MCF 10A (cell line): ENCODE results near the gene RFX1. TPM values are rescaled to one million over a fixed set of nuclear protein-coding genes. Genes with fewer than 3 reads are reported as not detected.
A peak's percentile ranks its signal among the peaks of the same experiment; 100 is the strongest.

Experiments used
- BruUV-seq: library from RNA; stranded (reverse); fragments of 400-500 nt; replicated peaks from 2 replicates; lab custom pipeline; 2021; lab: Mats Ljungman, UMichigan
- CTCF ChIA-PET: fragments of 300-600 bp; sonication (Branson Sonifier 250); formaldehyde crosslinking; extraction: SDS; loops from one replicate; lab custom pipeline; 2021; ENCODE audit warnings: antibody characterized with exemption, inconsistent platforms; lab: Yijun Ruan, JAX
- POLR2A ChIA-PET: fragments of 300-600, 350-650 bp; sonication (Branson Sonifier 250); formaldehyde crosslinking; extraction: SDS; loops from one replicate; lab custom pipeline; 2020; ENCODE audit warnings: antibody characterized with exemption, inconsistent platforms; lab: Yijun Ruan, JAX
- DNase-seq: peaks from one replicate; pipeline ENCODE4 v3.0.0-alpha.2; 2018; ENCODE audit not compliant: unreplicated experiment
- H3K27ac Mint-ChIP-seq: one replicate; pipeline ENCODE4 v1.8.0; 2022; ENCODE audit warnings: mild to moderate bottlenecking, low read depth, mixed read lengths; ENCODE audit not compliant: unreplicated experiment
- H3K27me3 Mint-ChIP-seq: one replicate; pipeline ENCODE4 v1.8.0; 2022; ENCODE audit warnings: mixed read lengths; ENCODE audit not compliant: insufficient read depth, unreplicated experiment
- H3K36me3 Mint-ChIP-seq: one replicate; pipeline ENCODE4 v1.8.0; 2022; ENCODE audit warnings: mild to moderate bottlenecking, moderate library complexity, mixed read lengths; ENCODE audit not compliant: insufficient read depth, unreplicated experiment
- H3K4me1 Mint-ChIP-seq: one replicate; pipeline ENCODE4 v1.8.0; 2022; ENCODE audit warnings: mixed read lengths; ENCODE audit not compliant: insufficient read depth, unreplicated experiment
- H3K4me3 Mint-ChIP-seq: one replicate; pipeline ENCODE4 v1.8.0; 2022; ENCODE audit warnings: mild to moderate bottlenecking, moderate library complexity, mixed read lengths; ENCODE audit not compliant: unreplicated experiment
- H3K9me3 Mint-ChIP-seq: one replicate; pipeline ENCODE4 v1.8.0; 2022; ENCODE audit warnings: mixed read lengths; ENCODE audit not compliant: unreplicated experiment
- intact Hi-C: fragments of 100-400 bp; cut with micrococcal nuclease; formaldehyde crosslinking; loops from 2 replicates; pipeline ENCODE4 v1.14.1; 2022
- total RNA-seq: library from RNA; stranded (reverse); gene quantifications from 2 replicates; pipeline ENCODE4 v1.2.3, GENCODE V29; 2022
- TF ChIP-seq, protein P1 (sequence below): fragments of 200-600 bp; IDR thresholded peaks from one replicate; pipeline ENCODE4 v1.8.0; 2022; ENCODE audit warnings: antibody characterized with exemption, mild to moderate bottlenecking; ENCODE audit not compliant: unreplicated experiment

Gene RFX1
- total RNA-seq, 1 experiment from 2014 or later = 16.8 TPM

GRCh38 chr19:14004619-14005348, 1.3 kb downstream of the RFX1 start:
- no TSS peak for BruUV-seq
- H3K4me3 Mint-ChIP-seq = peak overlapping the region; percentile 90
- intact Hi-C loops = no loop called here
- TF ChIP-seq, protein P1, sequence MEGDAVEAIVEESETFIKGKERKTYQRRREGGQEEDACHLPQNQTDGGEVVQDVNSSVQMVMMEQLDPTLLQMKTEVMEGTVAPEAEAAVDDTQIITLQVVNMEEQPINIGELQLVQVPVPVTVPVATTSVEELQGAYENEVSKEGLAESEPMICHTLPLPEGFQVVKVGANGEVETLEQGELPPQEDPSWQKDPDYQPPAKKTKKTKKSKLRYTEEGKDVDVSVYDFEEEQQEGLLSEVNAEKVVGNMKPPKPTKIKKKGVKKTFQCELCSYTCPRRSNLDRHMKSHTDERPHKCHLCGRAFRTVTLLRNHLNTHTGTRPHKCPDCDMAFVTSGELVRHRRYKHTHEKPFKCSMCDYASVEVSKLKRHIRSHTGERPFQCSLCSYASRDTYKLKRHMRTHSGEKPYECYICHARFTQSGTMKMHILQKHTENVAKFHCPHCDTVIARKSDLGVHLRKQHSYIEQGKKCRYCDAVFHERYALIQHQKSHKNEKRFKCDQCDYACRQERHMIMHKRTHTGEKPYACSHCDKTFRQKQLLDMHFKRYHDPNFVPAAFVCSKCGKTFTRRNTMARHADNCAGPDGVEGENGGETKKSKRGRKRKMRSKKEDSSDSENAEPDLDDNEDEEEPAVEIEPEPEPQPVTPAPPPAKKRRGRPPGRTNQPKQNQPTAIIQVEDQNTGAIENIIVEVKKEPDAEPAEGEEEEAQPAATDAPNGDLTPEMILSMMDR = no peak
- H3K27me3 Mint-ChIP-seq = no peaks in the 10 kb centered on the region
- no peak for DNase-seq
- H3K9me3 Mint-ChIP-seq = no peaks in the 10 kb centered on the region
- no peak overlapping the region for H3K27ac Mint-ChIP-seq
- H3K4me1 Mint-ChIP-seq = peaks cover 4% of the 10 kb centered on the region
- ChIA-PET POLR2A (interaction anchor here (0.7 to 2.3 kb wide), 4 partner anchors 20 to 241 kb away, joined by 3 to 12 read pairs (median 5); partner anchors contain the start of genes DCAF15 and MRI1), CTCF (interaction anchor here (0.7 to 1.1 kb wide), 4 partner anchors 38 to 119 kb away, joined by 3 to 4 read pairs (median 4); no protein-coding TSS in a partner anchor)
- peaks cover 19% of the 10 kb centered on the region for H3K36me3 Mint-ChIP-seq

DNA sequence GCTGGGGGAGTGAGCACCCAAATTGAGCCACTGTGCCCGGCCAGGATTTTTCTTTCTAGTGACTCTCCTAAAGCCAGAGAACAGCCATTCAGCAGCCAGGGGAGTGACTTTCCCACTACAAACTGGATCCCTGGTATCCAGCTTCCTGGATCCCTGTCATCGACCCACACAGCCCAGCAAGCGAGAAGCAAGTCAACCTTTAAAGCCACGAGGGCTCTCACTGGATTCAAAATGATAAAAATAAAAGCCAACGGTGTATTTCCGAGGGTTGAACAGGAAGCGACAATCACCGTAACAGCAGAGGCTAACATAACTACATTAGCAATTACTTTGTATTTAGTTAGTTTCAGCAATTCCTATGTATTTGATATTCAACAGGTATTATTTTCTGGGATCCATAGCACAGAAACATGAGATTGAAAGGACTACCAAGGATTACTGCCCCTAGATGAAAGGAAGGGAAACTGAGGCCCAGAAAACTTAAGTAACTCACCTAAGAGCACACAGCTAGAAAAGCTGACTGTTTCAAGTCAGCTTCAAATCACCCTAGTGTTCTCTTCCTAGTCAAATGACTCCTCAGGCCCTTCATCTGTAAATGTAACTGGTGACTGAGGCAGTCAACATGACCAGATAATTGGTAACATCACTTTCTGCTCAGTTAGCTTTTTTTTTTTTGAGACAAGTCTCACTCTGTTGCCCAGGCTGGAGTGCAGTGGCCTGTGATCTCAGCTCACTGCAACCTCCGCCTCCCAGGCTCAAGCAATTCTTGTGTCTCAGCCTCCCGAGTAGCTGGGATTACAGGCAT, 2.7 kb downstream of the RFX1 start:
- H3K27ac Mint-ChIP-seq = peak overlapping the region; percentile 42

GRCh38 chr19:14002571-14003250, 3.4 kb downstream of the RFX1 start:
- no peak for DNase-seq
- Mint-ChIP-seq H3K36me3 (peaks cover 19% of the 10 kb centered on the region), H3K27me3 (no peaks in the 10 kb centered on the region), H3K4me1 (peaks cover 4% of the 10 kb centered on the region), H3K27ac (peak overlapping the region; percentile 42), H3K4me3 (no peak overlapping the region), H3K9me3 (no peaks in the 10 kb centered on the region)
- TF ChIP-seq, protein P1 = no peak
- POLR2A ChIA-PET = interaction anchor here (0.6 kb wide), 2 partner anchors 115 to 415 kb away, joined by 3 read pairs; no protein-coding TSS in a partner anchor
- no TSS peak for BruUV-seq
- CTCF ChIA-PET = interaction anchor here (0.7 kb wide), 2 partner anchors 10 to 31 kb away, joined by 3 read pairs; no protein-coding TSS in a partner anchor
- intact Hi-C loops = no loop called here

More for the DNA sequence above, 2.7 kb downstream of the RFX1 start:
- Mint-ChIP-seq H3K36me3 (peaks cover 19% of the 10 kb centered on the region), H3K4me3 (no peak overlapping the region), H3K27me3 (no peaks in the 10 kb centered on the region), H3K4me1 (peaks cover 4% of the 10 kb centered on the region), H3K9me3 (no peaks in the 10 kb centered on the region)
- intact Hi-C loops = no loop called here
- BruUV-seq = TSS peak; percentile 10
- POLR2A ChIA-PET = interaction anchor here (0.6 to 1.9 kb wide), 3 partner anchors 78 to 415 kb away, joined by 3 to 7 read pairs (median 3); no protein-coding TSS in a partner anchor
- CTCF ChIA-PET = interaction anchor here (0.6 to 0.7 kb wide), 4 partner anchors 26 to 126 kb away, joined by 3 to 4 read pairs (median 3); no protein-coding TSS in a partner anchor
- TF ChIP-seq, protein P1 = no peak
- no peak for DNase-seq
